WERI-Rb-1 (cell line): ENCODE results near the gene KPNA2.

ENCODE experiments used
- DNase-seq: peaks from one replicate; pipeline ENCODE4 v3.0.0-alpha.2; 2020
- H3K27ac ChIP-seq: fragments of 250-450 bp; sonication (Bioruptor Pico); 2 replicates; pipeline ENCODE4 v1.5.1; 2020; ENCODE audit warnings: mild to moderate bottlenecking, moderate library complexity
- H3K27me3 ChIP-seq: fragments of 250-450 bp; sonication (Bioruptor Pico); 2 replicates; pipeline ENCODE4 v1.5.1; 2021; ENCODE audit warnings: mild to moderate bottlenecking, low read depth, moderate library complexity; ENCODE audit not compliant: insufficient read depth, severe bottlenecking
- H3K36me3 ChIP-seq: fragments of 250-450 bp; sonication (Bioruptor Pico); 2 replicates; pipeline ENCODE4 v1.5.1; 2020; ENCODE audit warnings: mild to moderate bottlenecking, moderate library complexity
- H3K4me3 ChIP-seq: 2 replicates; pipeline ENCODE4 v1.5.1; 2011; ENCODE audit warnings: low read depth, mild to moderate bottlenecking, control low read depth, low read length
- H3K9me3 ChIP-seq: fragments of 250-450 bp; sonication (Bioruptor Pico); 2 replicates; pipeline ENCODE4 v1.5.1; 2021; ENCODE audit warnings: mild to moderate bottlenecking, moderate library complexity; ENCODE audit not compliant: severe bottlenecking
- TF ChIP-seq, protein P1 (sequence below): IDR thresholded peaks from 2 replicates; pipeline ENCODE4 v1.5.1; 2011; ENCODE audit warnings: low read depth, mild to moderate bottlenecking, control low read depth, inconsistent platforms, low read length

Gene KPNA2

DNA sequence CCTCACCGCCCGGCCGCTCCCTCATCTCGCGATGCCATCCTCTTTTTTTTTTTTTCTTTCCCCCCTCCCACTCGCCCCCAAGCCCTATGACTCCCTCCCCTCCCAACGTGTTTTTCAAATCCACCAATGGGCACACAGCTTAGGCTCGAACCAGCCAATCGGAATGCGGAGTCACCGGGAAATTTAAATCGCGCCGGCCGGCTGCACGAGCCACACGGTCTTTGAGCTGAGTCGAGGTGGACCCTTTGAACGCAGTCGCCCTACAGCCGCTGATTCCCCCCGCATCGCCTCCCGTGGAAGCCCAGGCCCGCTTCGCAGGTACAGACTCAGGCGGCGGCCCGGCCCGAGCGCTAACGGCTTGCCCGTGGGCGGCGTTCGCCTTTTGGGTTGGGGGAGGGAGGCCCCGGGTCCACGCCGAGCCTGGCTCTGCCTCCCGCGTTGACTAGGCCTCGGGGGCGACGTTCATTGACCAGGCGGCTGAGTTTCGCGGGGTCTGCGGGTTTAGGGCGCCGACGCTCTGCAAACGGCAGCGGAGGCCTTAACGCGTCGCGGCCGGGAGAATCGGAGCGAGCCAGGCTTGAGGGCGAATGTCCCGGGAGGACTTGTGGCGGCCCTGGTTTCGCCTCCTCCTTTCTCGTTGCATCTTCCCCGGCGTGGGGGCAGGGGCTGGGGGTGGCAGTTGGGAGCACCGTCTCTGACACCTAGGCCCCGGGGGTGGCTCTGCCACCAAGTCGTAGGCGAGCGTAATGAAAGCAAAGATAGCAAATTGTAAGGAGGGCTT, at the start of gene KPNA2:
Gene KPNA2, plus strand, starts transcription at position 213 of the 781 bp plus-strand sequence. CDS start 1,398 bp downstream, outside the sequence.
- H3K9me3 ChIP-seq = no peaks in the 10 kb centered on the region
- peak within 1 kb of the TSS; percentile 86 for H3K4me3 ChIP-seq
- H3K27me3 ChIP-seq = no peaks in the 10 kb centered on the region
- TF ChIP-seq, protein P1, sequence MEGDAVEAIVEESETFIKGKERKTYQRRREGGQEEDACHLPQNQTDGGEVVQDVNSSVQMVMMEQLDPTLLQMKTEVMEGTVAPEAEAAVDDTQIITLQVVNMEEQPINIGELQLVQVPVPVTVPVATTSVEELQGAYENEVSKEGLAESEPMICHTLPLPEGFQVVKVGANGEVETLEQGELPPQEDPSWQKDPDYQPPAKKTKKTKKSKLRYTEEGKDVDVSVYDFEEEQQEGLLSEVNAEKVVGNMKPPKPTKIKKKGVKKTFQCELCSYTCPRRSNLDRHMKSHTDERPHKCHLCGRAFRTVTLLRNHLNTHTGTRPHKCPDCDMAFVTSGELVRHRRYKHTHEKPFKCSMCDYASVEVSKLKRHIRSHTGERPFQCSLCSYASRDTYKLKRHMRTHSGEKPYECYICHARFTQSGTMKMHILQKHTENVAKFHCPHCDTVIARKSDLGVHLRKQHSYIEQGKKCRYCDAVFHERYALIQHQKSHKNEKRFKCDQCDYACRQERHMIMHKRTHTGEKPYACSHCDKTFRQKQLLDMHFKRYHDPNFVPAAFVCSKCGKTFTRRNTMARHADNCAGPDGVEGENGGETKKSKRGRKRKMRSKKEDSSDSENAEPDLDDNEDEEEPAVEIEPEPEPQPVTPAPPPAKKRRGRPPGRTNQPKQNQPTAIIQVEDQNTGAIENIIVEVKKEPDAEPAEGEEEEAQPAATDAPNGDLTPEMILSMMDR = no peak
- DNase-seq = peak; percentile 98
- H3K27ac ChIP-seq = peak within 1 kb of the TSS; percentile 99
- peaks cover 52% of the 10 kb centered on the region for H3K36me3 ChIP-seq

DNA sequence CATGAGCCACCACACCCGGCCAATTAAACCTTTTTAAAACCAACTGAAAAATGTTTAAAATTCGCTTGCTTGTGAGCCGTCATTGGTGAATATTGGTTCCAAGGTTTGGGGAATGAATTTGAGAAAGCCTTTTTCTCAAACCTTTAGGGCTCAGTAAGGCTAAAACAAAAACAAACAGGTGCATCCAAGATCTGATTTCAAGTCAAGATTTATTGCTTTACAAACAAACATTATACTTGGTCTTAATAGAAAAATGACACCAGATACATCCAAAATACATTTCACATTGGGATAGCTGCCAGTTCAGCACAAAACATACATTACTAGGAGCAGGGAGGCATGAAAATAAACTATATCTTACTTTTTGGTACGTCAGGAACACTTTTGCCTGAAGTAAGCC, 44.6 kb upstream of the KPNA2 start:
- no peak overlapping the region for H3K4me3 ChIP-seq
- H3K27ac ChIP-seq = no peak overlapping the region
- TF ChIP-seq, protein P1 = no peak
- peaks cover 3% of the 10 kb centered on the region for H3K36me3 ChIP-seq
- DNase-seq = no peak
- no peaks in the 10 kb centered on the region for H3K9me3 ChIP-seq
- H3K27me3 ChIP-seq = no peaks in the 10 kb centered on the region

DNA sequence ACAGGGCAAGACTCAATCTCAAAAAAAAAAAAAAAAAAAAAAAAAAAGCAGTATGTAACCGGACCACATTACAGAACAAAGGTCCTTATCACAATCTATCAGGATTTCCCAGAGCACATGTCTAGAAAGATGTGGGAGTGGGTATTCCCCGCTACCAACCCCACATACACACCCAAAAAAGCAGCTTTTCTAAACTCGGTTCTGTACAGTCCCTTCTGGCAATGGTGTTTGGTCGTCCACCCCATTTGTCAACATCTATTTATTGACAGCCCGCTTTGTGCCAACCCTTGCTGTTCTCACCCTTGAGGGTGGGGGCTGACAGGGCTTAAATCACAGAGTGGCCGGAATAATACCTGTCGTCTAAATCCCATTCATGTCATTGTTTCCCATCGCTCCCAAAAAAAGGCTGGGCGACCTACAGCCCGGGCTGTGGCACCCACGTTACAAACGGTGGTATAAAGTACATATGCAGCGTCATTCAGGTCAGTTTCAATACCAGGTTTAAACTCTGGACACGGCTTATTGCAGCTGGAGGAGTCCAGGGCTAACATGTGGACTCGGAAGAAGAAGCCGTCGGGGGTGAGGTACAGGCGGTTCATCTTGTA, 42.9 kb upstream of the KPNA2 start:
- no peak for DNase-seq

DNA sequence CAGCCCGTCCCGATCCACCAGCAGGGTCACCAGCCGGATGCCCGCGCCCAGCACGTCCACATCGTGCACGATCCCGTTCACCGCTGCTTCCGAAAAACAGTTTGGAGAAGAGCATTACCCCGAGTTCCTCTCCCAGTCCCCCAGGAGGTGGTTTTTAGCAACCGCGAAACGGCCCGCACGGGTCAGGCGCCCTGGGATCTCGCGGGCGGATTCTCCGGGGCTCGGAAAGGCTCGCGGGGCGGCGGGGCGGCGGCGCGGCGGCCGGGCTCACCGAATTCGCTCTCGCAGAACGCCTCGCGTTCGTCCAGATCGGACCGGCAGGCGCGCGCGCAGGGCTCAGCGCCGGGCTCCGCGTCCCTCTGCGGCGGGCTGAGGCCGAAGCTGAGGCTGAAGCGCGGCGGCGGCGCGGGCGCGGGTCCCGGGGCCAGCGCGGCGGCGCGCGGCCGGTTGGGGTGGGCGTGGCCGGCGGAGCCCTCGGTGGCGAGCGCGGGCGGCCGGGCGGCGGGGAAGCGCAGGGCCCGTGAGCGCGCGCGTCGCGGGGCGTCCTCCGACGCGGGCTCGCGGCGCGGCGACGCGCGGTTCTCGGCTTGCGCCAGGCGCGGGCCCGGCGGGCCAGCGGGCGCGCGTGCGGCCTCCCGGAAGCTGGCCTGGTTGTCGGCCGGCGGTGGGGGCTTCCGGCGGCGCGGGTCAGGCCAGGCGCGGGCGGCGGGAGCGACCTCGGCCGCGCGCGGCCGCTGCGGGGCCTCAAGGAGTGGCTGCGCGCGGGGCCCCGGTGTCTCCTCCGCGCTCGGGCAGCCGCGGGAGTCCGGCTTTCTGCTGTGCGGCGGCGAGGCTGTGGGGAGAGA, 42.2 kb upstream of the KPNA2 start:
- Histone ChIP-seq H3K27ac (peak overlapping the region; percentile 93), H3K27me3 (no peaks in the 10 kb centered on the region), H3K4me3 (peak overlapping the region; percentile 77), H3K36me3 (peaks cover 3% of the 10 kb centered on the region), H3K9me3 (no peaks in the 10 kb centered on the region)
- DNase-seq = peak; percentile 88
- TF ChIP-seq, protein P1 = no peak

More for the DNA sequence above, 42.9 kb upstream of the KPNA2 start:
- no peaks in the 10 kb centered on the region for H3K27me3 ChIP-seq
- peak overlapping the region; percentile 93 for H3K27ac ChIP-seq
- H3K36me3 ChIP-seq = peaks cover 3% of the 10 kb centered on the region
- H3K4me3 ChIP-seq = peak overlapping the region; percentile 77
- H3K9me3 ChIP-seq = no peaks in the 10 kb centered on the region
- TF ChIP-seq, protein P1 = no peak

- H3K36me3 ChIP-seq = peaks cover 3% of the 10 kb centered on the region
- peak overlapping the region; percentile 71 for H3K4me3 ChIP-seq
- H3K9me3 ChIP-seq = no peaks in the 10 kb centered on the region
- peak overlapping the region; percentile 93 for H3K27ac ChIP-seq
- TF ChIP-seq, protein P1 = no peak
- H3K27me3 ChIP-seq = no peaks in the 10 kb centered on the region
- DNase-seq = no peak
Measured at GRCh38 chr17:67993998-67994361, 41.6 kb upstream of the KPNA2 start.
